Loucy (cell line): ENCODE data around the gene ANGPTL2.

ENCODE experiments used
- H2AFZ ChIP-seq: fragments of 200-600 bp; sonication (generic); 2 replicates; pipeline ENCODE4 v1.6.0; 2016; ENCODE audit warnings: antibody characterized with exemption, mild to moderate bottlenecking, low read length, moderate library complexity
- H3F3A ChIP-seq: fragments of 200-600 bp; 2 replicates; pipeline ENCODE4 v1.6.0; 2016; ENCODE audit warnings: antibody characterized with exemption, low read depth, mild to moderate bottlenecking
- H3K27me3 ChIP-seq: fragments of 200-600 bp; sonication (generic); 2 replicates; pipeline ENCODE4 v1.6.1; 2014; ENCODE audit warnings: low read length, mild to moderate bottlenecking; ENCODE audit not compliant: insufficient read depth, poor library complexity, severe bottlenecking
- H3K36me3 ChIP-seq: fragments of 200-600 bp; sonication (generic); 2 replicates; pipeline ENCODE4 v1.6.1; 2016; ENCODE audit warnings: low read length; ENCODE audit not compliant: insufficient read depth
- H3K4me1 ChIP-seq: fragments of 200-600 bp; sonication (generic); 2 replicates; pipeline ENCODE4 v1.5.1; 2014; ENCODE audit warnings: low read length, mild to moderate bottlenecking; ENCODE audit not compliant: insufficient read depth, poor library complexity, severe bottlenecking
- H3K4me2 ChIP-seq: fragments of 200-600 bp; sonication (generic); 2 replicates; pipeline ENCODE4 v1.6.0; 2014; ENCODE audit warnings: antibody characterized with exemption, low read length, low read depth, mild to moderate bottlenecking; ENCODE audit not compliant: poor library complexity, severe bottlenecking
- H3K4me3 ChIP-seq: fragments of 200-600 bp; sonication (generic); 2 replicates; pipeline ENCODE4 v1.5.1; 2014; ENCODE audit warnings: low read length, mild to moderate bottlenecking, mixed read lengths; ENCODE audit not compliant: poor library complexity, severe bottlenecking
- H3K79me2 ChIP-seq: fragments of 200-600 bp; sonication (generic); 2 replicates; pipeline ENCODE4 v1.6.1; 2014; ENCODE audit warnings: low read length; ENCODE audit not compliant: insufficient read depth
- H3K9ac ChIP-seq: fragments of 200-600 bp; sonication (generic); 2 replicates; pipeline ENCODE4 v1.6.0; 2014; ENCODE audit warnings: mild to moderate bottlenecking, low read depth, low read length, moderate library complexity; ENCODE audit not compliant: poor library complexity, severe bottlenecking
- H3K9me2 ChIP-seq: fragments of 200-600 bp; sonication (generic); replicated peaks from 2 replicates; pipeline ENCODE4 v1.6.1; 2016; ENCODE audit warnings: low read depth, low read length, mixed read lengths
- H3K9me3 ChIP-seq: fragments of 200-600 bp; sonication (generic); 2 replicates; pipeline ENCODE4 v1.6.1; 2014; ENCODE audit warnings: mild to moderate bottlenecking, antibody characterized with exemption, low read length, low read depth; ENCODE audit not compliant: insufficient read depth
- H4K20me1 ChIP-seq: fragments of 200-600 bp; sonication (generic); 2 replicates; pipeline ENCODE4 v1.6.0; 2014; ENCODE audit warnings: antibody characterized with exemption, low read length, mild to moderate bottlenecking; ENCODE audit not compliant: insufficient read depth, poor library complexity, severe bottlenecking
- CTCF ChIP-seq: fragments of 200-600 bp; sonication (generic); conservative IDR thresholded peaks from 2 replicates; pipeline ENCODE4 v1.5.1; 2014; ENCODE audit warnings: mild to moderate bottlenecking, antibody characterized with exemption, low read length
- EZH2phosphoT487 ChIP-seq: fragments of 200-600 bp; IDR thresholded peaks from 2 replicates; pipeline ENCODE4 v1.6.1; 2018; ENCODE audit warnings: antibody characterized with exemption, mild to moderate bottlenecking, moderate library complexity, borderline replicate concordance

Gene ANGPTL2

GRCh38 chr9:127114606-127115005, 7.8 kb downstream of the ANGPTL2 start:
- Histone ChIP-seq H3K79me2 (no peaks in the 10 kb centered on the region), H3K9me2 (no peaks in the 10 kb centered on the region), H3K9ac (no peak overlapping the region), H3K27me3 (no peaks in the 10 kb centered on the region), H3K4me1 (peaks cover 17% of the 10 kb centered on the region), H3F3A (no peaks in the 10 kb centered on the region), H3K36me3 (no peaks in the 10 kb centered on the region), H2AFZ (no peak overlapping the region), H3K4me2 (no peak overlapping the region), H3K4me3 (no peak overlapping the region), H3K9me3 (no peaks in the 10 kb centered on the region), H4K20me1 (no peaks in the 10 kb centered on the region)
- no peak for TF ChIP-seq EZH2phosphoT487
- TF ChIP-seq CTCF: no peak

GRCh38 chr9:127113191-127113972, 9.1 kb downstream of the ANGPTL2 start:
- H3K9ac ChIP-seq: no peak overlapping the region

GRCh38 chr9:127112735-127113161, 9.7 kb downstream of the ANGPTL2 start:
- no peak overlapping the region for H3K4me3 ChIP-seq
- no peak overlapping the region for H3K9ac ChIP-seq
- no peak for TF ChIP-seq CTCF
- TF ChIP-seq EZH2phosphoT487: no peak
- H3K4me1 ChIP-seq: peaks cover 17% of the 10 kb centered on the region
- no peaks in the 10 kb centered on the region for H3K9me2 ChIP-seq
- H3K36me3 ChIP-seq: no peaks in the 10 kb centered on the region
- no peaks in the 10 kb centered on the region for H3K79me2 ChIP-seq
- H3K4me2 ChIP-seq: no peak overlapping the region
- H3K27me3 ChIP-seq: no peaks in the 10 kb centered on the region
- no peaks in the 10 kb centered on the region for H3K9me3 ChIP-seq
- H3F3A ChIP-seq: no peaks in the 10 kb centered on the region
- no peak overlapping the region for H2AFZ ChIP-seq
- H4K20me1 ChIP-seq: no peaks in the 10 kb centered on the region

More at GRCh38 chr9:127113191-127113972, 9.1 kb downstream of the ANGPTL2 start:
- H3K4me2 ChIP-seq: no peak overlapping the region
- H3K4me3 ChIP-seq: no peak overlapping the region
- no peaks in the 10 kb centered on the region for H3K27me3 ChIP-seq
- no peak overlapping the region for H2AFZ ChIP-seq
- no peaks in the 10 kb centered on the region for H3K9me2 ChIP-seq
- H3F3A ChIP-seq: no peaks in the 10 kb centered on the region
- no peaks in the 10 kb centered on the region for H4K20me1 ChIP-seq
- H3K9me3 ChIP-seq: no peaks in the 10 kb centered on the region
- TF ChIP-seq CTCF (no peak), EZH2phosphoT487 (no peak)
- H3K4me1 ChIP-seq: peaks cover 17% of the 10 kb centered on the region
- no peaks in the 10 kb centered on the region for H3K36me3 ChIP-seq
- H3K79me2 ChIP-seq: no peaks in the 10 kb centered on the region
